Small intestine (tissue), 7 donors: Measurements from ENCODE around the gene CCNF. TPM values are rescaled to one million over a fixed set of nuclear protein-coding genes. Genes with fewer than 3 reads are reported as not detected.

Source experiments
- DNase-seq, 2 donors: peaks; one replicate each; pipeline versions ENCODE4 v3.0.0 to v3.0.0-alpha.2; 2013
- FAIRE-seq: peaks from 2 replicates; lab custom pipeline; 2012; peaks lifted over from hg19 to GRCh38; lab: Jason Lieb, UNC
- H3K27ac ChIP-seq, 3 donors: one replicate each; pipeline ENCODE4 v1.5.1; 2013; ENCODE audit warnings: low read length in 2 of 3, mild to moderate bottlenecking in 2 of 3, control low read depth in 1 of 3, inconsistent platforms in 1 of 3, low read depth in 1 of 3, moderate library complexity in 1 of 3
- H3K27me3 ChIP-seq, 3 donors: one replicate each; pipeline ENCODE4 v1.6.1; 2013; ENCODE audit warnings: low read length in 3 of 3, inconsistent platforms in 1 of 3; ENCODE audit not compliant: control insufficient read depth in 3 of 3, insufficient read depth in 3 of 3
- H3K36me3 ChIP-seq, 3 donors: one replicate each; pipeline ENCODE4 v1.6.1; 2013; ENCODE audit warnings: low read length in 3 of 3, inconsistent platforms in 1 of 3, low read depth in 1 of 3, mild to moderate bottlenecking in 1 of 3, moderate library complexity in 1 of 3; ENCODE audit not compliant: control insufficient read depth in 3 of 3, insufficient read depth in 2 of 3
- H3K4me1 ChIP-seq, 3 donors: one replicate each; pipeline ENCODE4 v1.6.1; 2013; ENCODE audit warnings: low read length in 2 of 3, inconsistent platforms in 1 of 3, low read depth in 1 of 3, mild to moderate bottlenecking in 1 of 3, moderate library complexity in 1 of 3; ENCODE audit not compliant: control insufficient read depth in 3 of 3, insufficient read depth in 2 of 3
- H3K4me3 ChIP-seq, 3 donors: one replicate each; pipeline ENCODE4 v1.5.1; 2013; ENCODE audit warnings: low read length in 3 of 3, control low read depth in 1 of 3, inconsistent platforms in 1 of 3, low read depth in 1 of 3, mild to moderate bottlenecking in 1 of 3, moderate library complexity in 1 of 3
- H3K9me3 ChIP-seq, 2 donors: one replicate each; pipeline ENCODE4 v1.6.1; 2013; ENCODE audit warnings: low read depth in 1 of 2, low read length in 1 of 2; ENCODE audit not compliant: control insufficient read depth in 2 of 2, insufficient read depth in 1 of 2
- WGBS, 3 donors: extraction: QIAGEN DNeasy Blood & Tissue Kit; methylation state at CpG; one replicate each; pipeline ENCODE4 v1.1.7; 2013; 5-methylcytosine and 5-hydroxymethylcytosine counted together
- polyA plus RNA-seq, 4 donors: library from polyadenylated mRNA; stranded (reverse) in 3 of 4; unstranded in 1 of 4; fragments of 200-250 nt in 3 of 4; fragments of 120-200 nt in 1 of 4; gene quantifications; one replicate each; pipeline versions ENCODE4 v1.2.1 to v1.2.3, GENCODE V29; 2013
- donor health status: healthy with polysubstance abuse.
- donor health status: control.
- donor health status: control.
- donor health status: Bipolar disorder and iron deficiency.
- donor health status: healthy.

Gene CCNF
- polyA plus RNA-seq, 4 donors: 0.89 to 12.4 (median 3.8) TPM

GRCh38 chr16:2455081-2455845 lies 26.0 kb downstream of the CCNF start:
- Histone ChIP-seq H3K4me1 (peaks cover under 1 to 10% (median 2%) of the 10 kb centered on the region in 3 donors), H3K27ac (no peak overlapping the region), H3K4me3 (no peak overlapping the region), H3K27me3 (no peaks in the 10 kb centered on the region), H3K9me3 (no peaks in the 10 kb centered on the region), H3K36me3 (peaks cover 0 to 72% (median 0%) of the 10 kb centered on the region in 3 donors)
- no peak for FAIRE-seq
- no peak for DNase-seq
- WGBS, 3 donors: 95 to 97% (median 95%) methylated on average over 28 of the region's 28 CpGs

GRCh38 chr16:2456551-2457153 lies 27.4 kb downstream of the CCNF start:
- Histone ChIP-seq H3K27me3 (no peaks in the 10 kb centered on the region), H3K4me1 (peaks cover 2 to 16% (median 5%) of the 10 kb centered on the region in 3 donors), H3K27ac (no peak overlapping the region), H3K4me3 (no peak overlapping the region), H3K36me3 (peaks cover 0 to 65% (median 0%) of the 10 kb centered on the region in 3 donors), H3K9me3 (no peaks in the 10 kb centered on the region)
- 96% methylated on average over 21 of the region's 21 CpGs for WGBS, 3 donors
- DNase-seq (no peak), FAIRE-seq (no peak)

DNA sequence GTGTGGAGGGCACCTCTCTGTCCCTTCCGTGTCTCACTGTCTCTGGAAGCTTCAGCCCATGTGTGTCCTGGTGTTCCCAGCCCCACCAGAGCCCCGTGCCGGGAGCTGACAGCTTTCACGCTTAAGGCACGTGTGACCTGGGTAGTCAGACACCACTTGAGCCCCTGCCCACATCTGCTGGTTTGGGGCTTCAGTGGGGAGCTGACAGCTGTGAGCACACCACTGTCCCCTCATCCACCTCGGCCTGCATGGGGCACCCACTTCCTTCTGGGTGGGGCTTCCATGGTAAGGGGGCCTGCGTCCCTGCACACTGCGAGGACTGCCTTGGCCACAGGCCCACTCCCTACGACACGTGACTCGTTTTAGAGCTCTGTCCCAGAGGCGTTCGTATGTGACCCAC lies 28.0 kb downstream of the CCNF start:
- Histone ChIP-seq H3K4me1 (peaks cover 2 to 16% (median 5%) of the 10 kb centered on the region in 3 donors), H3K27ac (no peak overlapping the region), H3K9me3 (no peaks in the 10 kb centered on the region), H3K4me3 (no peak overlapping the region), H3K27me3 (no peaks in the 10 kb centered on the region), H3K36me3 (peaks cover 0 to 64% (median 0%) of the 10 kb centered on the region in 3 donors)
- FAIRE-seq (no peak), DNase-seq (no peak)
- WGBS, 3 donors: 76 to 86% (median 84%) methylated on average over 13 of the region's 13 CpGs

- peaks cover 2 to 16% (median 5%) of the 10 kb centered on the region in 3 donors for H3K4me1 ChIP-seq
- H3K36me3 ChIP-seq: peaks cover 0 to 61% (median 0%) of the 10 kb centered on the region in 3 donors
- no peak for FAIRE-seq
- no peak for DNase-seq
- H3K4me3 ChIP-seq: no peak overlapping the region
- no peaks in the 10 kb centered on the region for H3K9me3 ChIP-seq
- 79 to 92% (median 87%) methylated on average over 7 of the region's 7 CpGs for WGBS, 3 donors
- H3K27ac ChIP-seq: no peak overlapping the region
- no peaks in the 10 kb centered on the region for H3K27me3 ChIP-seq
Measured at GRCh38 chr16:2457946-2458345, 28.7 kb downstream of the CCNF start.

- Histone ChIP-seq H3K27me3 (no peaks in the 10 kb centered on the region), H3K9me3 (no peaks in the 10 kb centered on the region), H3K4me3 (peak overlapping the region; percentile 22 to 70 (median 45)), H3K27ac (no peak overlapping the region), H3K4me1 (peaks cover 2 to 16% (median 5%) of the 10 kb centered on the region in 3 donors), H3K36me3 (peaks cover 0 to 52% (median 0%) of the 10 kb centered on the region in 3 donors)
- DNase-seq (no peak), FAIRE-seq (no peak)
- 26 to 34% (median 33%) methylated on average over 15 to 18 of the region's 18 CpGs for WGBS, 3 donors
Measured at GRCh38 chr16:2458887-2459646, 29.8 kb downstream of the CCNF start.

GRCh38 chr16:2459647-2460390 lies 30.6 kb downstream of the CCNF start, which contains the start of gene TEDC2:
TSS of gene TEDC2 (plus strand) at chr16:2460109. CDS start at chr16:2460145, 36 bp downstream.
- no peak within 1 kb of the TSS for H3K27ac ChIP-seq
- H3K36me3 ChIP-seq: peaks cover 0 to 46% (median 0%) of the 10 kb centered on the region in 3 donors
- no peaks in the 10 kb centered on the region for H3K27me3 ChIP-seq
- DNase-seq: peak; percentile 96 to 98
- WGBS, 3 donors: 0 to 1% (median 0%) methylated on average over 54 to 66 of the region's 66 CpGs
- H3K9me3 ChIP-seq: no peaks in the 10 kb centered on the region
- peak within 1 kb of the TSS; percentile 38 to 70 (median 45) for H3K4me3 ChIP-seq
- peaks cover 2 to 16% (median 5%) of the 10 kb centered on the region in 3 donors for H3K4me1 ChIP-seq
- peak; percentile 33 for FAIRE-seq

DNA sequence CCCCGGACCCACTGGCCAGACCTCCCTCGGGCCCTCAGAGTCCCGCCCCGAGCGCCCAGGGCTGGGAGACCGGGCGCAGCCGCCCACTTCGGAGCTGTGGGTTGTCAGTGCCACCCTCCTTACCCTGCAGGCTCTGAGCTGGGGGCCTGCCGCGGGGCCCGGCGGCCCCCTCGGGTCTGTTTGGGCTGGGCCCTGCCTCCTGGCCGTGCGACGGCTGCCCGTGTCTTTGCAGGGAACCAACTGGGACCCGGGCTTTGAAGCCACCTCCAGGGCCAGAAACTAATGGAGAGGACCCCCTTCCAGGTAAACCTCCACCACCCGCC lies 31.1 kb downstream of the CCNF start:
- 4 to 7% (median 6%) methylated on average over 11 to 20 of the region's 20 CpGs for WGBS, 3 donors
- FAIRE-seq (no peak), DNase-seq (no peak)
- H3K27ac ChIP-seq: no peak overlapping the region
- peaks cover 0 to 41% (median 0%) of the 10 kb centered on the region in 3 donors for H3K36me3 ChIP-seq
- H3K4me1 ChIP-seq: peaks cover 2 to 16% (median 5%) of the 10 kb centered on the region in 3 donors
- no peaks in the 10 kb centered on the region for H3K9me3 ChIP-seq
- no peaks in the 10 kb centered on the region for H3K27me3 ChIP-seq
- peak overlapping the region; percentile 29 to 45 (median 38) for H3K4me3 ChIP-seq
